ENCODE data around the gene TUBB6.

- no peak for TF ChIP-seq GATA2 (IDR thresholded peaks at IDR 0.05; ENCODE audit: low read depth, low read length)
- no peak for TF ChIP-seq GATA3 (IDR thresholded peaks at IDR 0.05; ENCODE audit: low read depth, low read length)
These were observed 20.3 kb downstream of the TUBB6 start for GRCh38 chr18:12328179-12328823.

Data from SH-SY5Y (cell line).